GM12878 (cell line): ENCODE data around the gene NCAM2. TPM values are rescaled to one million over a fixed set of nuclear protein-coding genes. Genes with fewer than 3 reads are reported as not detected.

ENCODE experiments used
- ATAC-seq: fragments of 200-7000 bp; cut with Tn5 transposase; 3 replicates; pipeline ENCODE4 v1.9.1; 2020; ENCODE audit warnings: mild to moderate bottlenecking, moderate library complexity
- BruUV-seq: library from RNA; stranded (reverse); fragments of 400-500 nt; replicated peaks from 2 replicates; lab custom pipeline; 2021; lab: Mats Ljungman, UMichigan
- CTCF ChIA-PET: fragments of 300-600 bp; sonication (Branson Sonifier 250); formaldehyde crosslinking; extraction: SDS; loops from one replicate; lab custom pipeline; 2021; ENCODE audit warnings: inconsistent platforms; lab: Yijun Ruan, JAX
- POLR2A ChIA-PET: fragments of 350-600 bp; formaldehyde crosslinking; extraction: SDS; loops from one replicate; lab custom pipeline; 2021; ENCODE audit warnings: inconsistent platforms; lab: Charles Lee
- RAD21 ChIA-PET: fragments of 300-600 bp; sonication (Branson Sonifier 250); formaldehyde crosslinking; loops from one replicate; lab custom pipeline; 2023; ENCODE audit warnings: antibody characterized with exemption; ENCODE audit not compliant: unreplicated experiment; lab: Charles Lee
- SMC1A ChIA-PET: fragments of 300-600 bp; sonication (Branson Sonifier 250); formaldehyde crosslinking; loops from one replicate; lab custom pipeline; 2023; ENCODE audit not compliant: unreplicated experiment, uncharacterized antibody; lab: Charles Lee
- DNase-seq: peaks from one replicate; pipeline ENCODE4 v3.0.0-alpha.2; 2011; ENCODE audit warnings: low read depth, low spot score
- FAIRE-seq: peaks from 3 replicates; lab custom pipeline; 2011; peaks lifted over from hg19 to GRCh38; lab: Jason Lieb, UNC
- H2AFZ ChIP-seq: 2 replicates; pipeline ENCODE4 v1.6.0; 2011; ENCODE audit warnings: low read depth, low read length, control low read depth; ENCODE audit not compliant: control insufficient read depth
- H3K27ac ChIP-seq: 2 replicates; pipeline ENCODE4 v1.5.1; 2011; ENCODE audit warnings: control low read depth; ENCODE audit not compliant: control insufficient read depth, insufficient read depth
- H3K27me3 ChIP-seq, 2 experiments: replicated peaks in 1 of 2; 2 replicates each; pipeline versions ENCODE4 v1.6.0 to v1.6.1; 2011; ENCODE audit warnings: low read length in 1 of 2; ENCODE audit not compliant: control insufficient read depth in 2 of 2, insufficient read depth in 2 of 2
- H3K36me3 ChIP-seq, 2 experiments: 2 replicates each; pipeline ENCODE4 v1.5.1; 2011; ENCODE audit warnings: low read length in 1 of 2; ENCODE audit not compliant: control insufficient read depth in 2 of 2, insufficient read depth in 2 of 2
- H3K4me1 ChIP-seq: 2 replicates; pipeline ENCODE4 v1.6.1; 2011; ENCODE audit warnings: mild to moderate bottlenecking, low read length, moderate library complexity, mixed read lengths; ENCODE audit not compliant: control insufficient read depth, insufficient read depth
- H3K4me2 ChIP-seq: 2 replicates; pipeline ENCODE4 v1.6.0; 2011; ENCODE audit warnings: control low read depth; ENCODE audit not compliant: control insufficient read depth, insufficient read depth
- H3K4me3 ChIP-seq: fragments of 200-600 bp; sonication (generic); 2 replicates; pipeline ENCODE4 v1.5.1; 2016
- H3K79me2 ChIP-seq: 2 replicates; pipeline ENCODE4 v1.6.0; 2011; ENCODE audit warnings: low read length; ENCODE audit not compliant: control insufficient read depth, insufficient read depth
- H3K9ac ChIP-seq: 2 replicates; pipeline ENCODE4 v1.8.0; 2011; ENCODE audit warnings: low read length, control low read depth, mixed read lengths; ENCODE audit not compliant: control insufficient read depth, insufficient read depth
- H3K9me3 ChIP-seq: replicated peaks from 3 replicates; pipeline ENCODE4 v1.5.1; 2011; ENCODE audit warnings: mild to moderate bottlenecking, low read length; ENCODE audit not compliant: control insufficient read depth, insufficient read depth
- H4K20me1 ChIP-seq: 2 replicates; pipeline ENCODE4 v1.6.0; 2011; ENCODE audit not compliant: control insufficient read depth, insufficient read depth
- BACH1 ChIP-seq: fragments of 450-650 bp; IDR thresholded peaks from 2 replicates; pipeline ENCODE4 v1.6.1; 2017; ENCODE audit warnings: mild to moderate bottlenecking, borderline replicate concordance
- BCL11A ChIP-seq: IDR thresholded peaks from 2 replicates; pipeline ENCODE4 v1.6.1; 2011; ENCODE audit warnings: low read depth, low read length
- BRCA1 ChIP-seq: IDR thresholded peaks from 2 replicates; pipeline ENCODE4 v1.6.1; 2011; ENCODE audit warnings: low read depth, low read length, improper control_type of control experiment
- CBFB ChIP-seq: IDR thresholded peaks from 2 replicates; pipeline ENCODE4 v1.6.1; 2016; ENCODE audit warnings: antibody characterized with exemption, low read depth
- CEBPZ ChIP-seq: fragments of 150-350 bp; IDR thresholded peaks from 2 replicates; pipeline ENCODE4 v1.6.1; 2016; ENCODE audit warnings: low read depth, low read length
- TCF3 ChIP-seq: IDR thresholded peaks from 2 replicates; pipeline ENCODE4 v1.6.1; 2012; ENCODE audit warnings: low read depth, mild to moderate bottlenecking, low read length, borderline replicate concordance; ENCODE audit not compliant: insufficient read depth
- ZSCAN29 ChIP-seq: fragments of 450-650 bp; IDR thresholded peaks from 2 replicates; pipeline ENCODE4 v1.6.1; 2017; ENCODE audit warnings: mild to moderate bottlenecking, moderate library complexity
- WGBS: methylation state at CpG from one replicate; pipeline ENCODE4 v1.1.6; 2016; ENCODE audit warnings: low lambda C conversion rate; ENCODE audit not compliant: insufficient replicate concordance, insufficient coverage; ENCODE audit errors: missing lambda C conversion rate; 5-methylcytosine and 5-hydroxymethylcytosine counted together
- in situ Hi-C: fragments of 300-500 bp; cut with MboI; formaldehyde crosslinking; loops from 9 replicates; pipeline ENCODE4 v1.14.3; 2018; ENCODE audit warnings: mixed read lengths
- intact Hi-C: fragments of 100-400 bp; cut with micrococcal nuclease; formaldehyde crosslinking; loops from one replicate; pipeline ENCODE4 v1.14.2; 2022; ENCODE audit not compliant: unreplicated experiment
- polyA plus RNA-seq, 11 experiments: library from polyadenylated mRNA; depleted of rRNA in 4 of 11; unstranded in 6 of 11; stranded (reverse) in 5 of 11; fragments of >200 nt; fragmentation: Nextera tagmentation in 4 of 11; fragmentation: Illumina TruSeq in 1 of 11; extraction: Ambion mirVana in 4 of 11; extraction: Trizol in 1 of 11; gene quantifications; 1 replicate in 1 of 11; 2 replicates in 10 of 11; pipeline versions ENCODE4 v1.2.1 to v1.2.3, GENCODE V29; 2011 to 2016; ENCODE audit warnings: inconsistent platforms in 2 of 11, missing spikeins in 2 of 11, low read depth in 1 of 11
- total RNA-seq, 4 experiments: library from RNA; depleted of rRNA in 3 of 4; stranded (reverse); fragments of >200 nt in 3 of 4; fragmentation: Illumina TruSeq in 1 of 4; extraction: Trizol in 1 of 4; gene quantifications; 2 replicates each; pipeline versions ENCODE4 v1.2.1 to v1.2.3, GENCODE V29; 2013 to 2021
- TF ChIP-seq, protein P1 (sequence below): IDR thresholded peaks from 2 replicates; pipeline ENCODE4 v1.6.1; 2011; ENCODE audit warnings: mild to moderate bottlenecking, low read depth, low read length, moderate library complexity; ENCODE audit not compliant: insufficient replicate concordance
- TF ChIP-seq, protein P2 (sequence below): fragments of 450-650 bp; IDR thresholded peaks from 2 replicates; pipeline ENCODE4 v1.6.1; 2017; ENCODE audit warnings: mild to moderate bottlenecking, moderate library complexity

Gene NCAM2
- total and polyA plus RNA-seq, 10 of the 15 experiments (the other 5 are each of a cell fraction or from before 2014, with no cell fraction given), result 0.23 to 0.27 TPM; not detected in 8

DNA sequence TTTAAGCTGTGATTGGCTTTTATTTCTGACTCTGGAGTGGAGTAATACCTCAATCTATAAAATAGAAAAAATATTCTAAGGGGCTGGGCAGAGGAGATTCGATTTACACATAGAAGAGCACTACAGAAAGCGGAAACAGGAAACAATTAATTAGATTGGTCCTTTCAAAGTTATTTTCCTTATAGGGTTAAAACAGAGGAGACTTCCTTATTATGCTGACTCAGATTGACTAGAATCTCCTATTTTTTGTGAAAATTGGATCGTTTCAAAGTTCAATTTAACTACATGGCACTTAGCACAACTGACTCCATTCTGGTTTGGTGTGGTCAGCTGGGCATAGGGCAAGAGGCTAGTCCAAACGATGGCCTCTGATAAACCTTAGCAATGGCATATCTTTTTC lies 48.3 kb upstream of the NCAM2 start:
- Histone ChIP-seq H4K20me1 (no peaks in the 10 kb centered on the region), H2AFZ (no peak overlapping the region), H3K4me2 (no peak overlapping the region), H3K4me3 (no peak overlapping the region), H3K27me3 (no peaks in the 10 kb centered on the region), H3K9me3 (no peaks in the 10 kb centered on the region), H3K4me1 (no peaks in the 10 kb centered on the region), H3K27ac (no peak overlapping the region), H3K79me2 (no peaks in the 10 kb centered on the region), H3K9ac (no peak overlapping the region), H3K36me3 (no peaks in the 10 kb centered on the region)
- FAIRE-seq (no peak), DNase-seq (no peak), ATAC-seq (no peak)
- TF ChIP-seq BCL11A, result no peak
- no peak for TF ChIP-seq ZSCAN29
- ChIA-PET SMC1A (no interaction called here), POLR2A (no interaction called here), CTCF (no interaction called here), RAD21 (no interaction called here)
- WGBS, result 10% methylated on average over 4 of the region's 4 CpGs
- BruUV-seq, result no TSS peak
- in situ Hi-C loops, result no loop called here
- intact Hi-C loops, result no loop called here

GRCh38 chr21:20965816-20966215 lies 32.4 kb upstream of the NCAM2 start:
- no peaks in the 10 kb centered on the region for H4K20me1 ChIP-seq
- BruUV-seq, result no TSS peak
- no peak for DNase-seq
- CTCF ChIA-PET, result no interaction called here
- intact Hi-C loops, result no loop called here
- no peaks in the 10 kb centered on the region for H3K27me3 ChIP-seq
- POLR2A ChIA-PET, result no interaction called here
- 17% methylated on average over 1 of the region's 1 CpG for WGBS
- H3K4me1 ChIP-seq, result no peaks in the 10 kb centered on the region
- ATAC-seq, result no peak
- no peak overlapping the region for H3K9ac ChIP-seq
- FAIRE-seq, result no peak
- RAD21 ChIA-PET, result no interaction called here
- no peaks in the 10 kb centered on the region for H3K79me2 ChIP-seq
- no peak overlapping the region for H2AFZ ChIP-seq
- H3K4me2 ChIP-seq, result no peak overlapping the region
- no peaks in the 10 kb centered on the region for H3K9me3 ChIP-seq
- in situ Hi-C loops, result no loop called here
- no peaks in the 10 kb centered on the region for H3K36me3 ChIP-seq
- H3K4me3 ChIP-seq, result no peak overlapping the region
- no peak overlapping the region for H3K27ac ChIP-seq
- SMC1A ChIA-PET, result no interaction called here
- no peak for TF ChIP-seq BACH1
- TF ChIP-seq, protein P1, sequence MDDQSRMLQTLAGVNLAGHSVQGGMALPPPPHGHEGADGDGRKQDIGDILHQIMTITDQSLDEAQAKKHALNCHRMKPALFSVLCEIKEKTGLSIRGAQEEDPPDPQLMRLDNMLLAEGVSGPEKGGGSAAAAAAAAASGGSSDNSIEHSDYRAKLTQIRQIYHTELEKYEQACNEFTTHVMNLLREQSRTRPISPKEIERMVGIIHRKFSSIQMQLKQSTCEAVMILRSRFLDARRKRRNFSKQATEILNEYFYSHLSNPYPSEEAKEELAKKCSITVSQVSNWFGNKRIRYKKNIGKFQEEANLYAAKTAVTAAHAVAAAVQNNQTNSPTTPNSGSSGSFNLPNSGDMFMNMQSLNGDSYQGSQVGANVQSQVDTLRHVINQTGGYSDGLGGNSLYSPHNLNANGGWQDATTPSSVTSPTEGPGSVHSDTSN, result no peak
- TF ChIP-seq, protein P2, sequence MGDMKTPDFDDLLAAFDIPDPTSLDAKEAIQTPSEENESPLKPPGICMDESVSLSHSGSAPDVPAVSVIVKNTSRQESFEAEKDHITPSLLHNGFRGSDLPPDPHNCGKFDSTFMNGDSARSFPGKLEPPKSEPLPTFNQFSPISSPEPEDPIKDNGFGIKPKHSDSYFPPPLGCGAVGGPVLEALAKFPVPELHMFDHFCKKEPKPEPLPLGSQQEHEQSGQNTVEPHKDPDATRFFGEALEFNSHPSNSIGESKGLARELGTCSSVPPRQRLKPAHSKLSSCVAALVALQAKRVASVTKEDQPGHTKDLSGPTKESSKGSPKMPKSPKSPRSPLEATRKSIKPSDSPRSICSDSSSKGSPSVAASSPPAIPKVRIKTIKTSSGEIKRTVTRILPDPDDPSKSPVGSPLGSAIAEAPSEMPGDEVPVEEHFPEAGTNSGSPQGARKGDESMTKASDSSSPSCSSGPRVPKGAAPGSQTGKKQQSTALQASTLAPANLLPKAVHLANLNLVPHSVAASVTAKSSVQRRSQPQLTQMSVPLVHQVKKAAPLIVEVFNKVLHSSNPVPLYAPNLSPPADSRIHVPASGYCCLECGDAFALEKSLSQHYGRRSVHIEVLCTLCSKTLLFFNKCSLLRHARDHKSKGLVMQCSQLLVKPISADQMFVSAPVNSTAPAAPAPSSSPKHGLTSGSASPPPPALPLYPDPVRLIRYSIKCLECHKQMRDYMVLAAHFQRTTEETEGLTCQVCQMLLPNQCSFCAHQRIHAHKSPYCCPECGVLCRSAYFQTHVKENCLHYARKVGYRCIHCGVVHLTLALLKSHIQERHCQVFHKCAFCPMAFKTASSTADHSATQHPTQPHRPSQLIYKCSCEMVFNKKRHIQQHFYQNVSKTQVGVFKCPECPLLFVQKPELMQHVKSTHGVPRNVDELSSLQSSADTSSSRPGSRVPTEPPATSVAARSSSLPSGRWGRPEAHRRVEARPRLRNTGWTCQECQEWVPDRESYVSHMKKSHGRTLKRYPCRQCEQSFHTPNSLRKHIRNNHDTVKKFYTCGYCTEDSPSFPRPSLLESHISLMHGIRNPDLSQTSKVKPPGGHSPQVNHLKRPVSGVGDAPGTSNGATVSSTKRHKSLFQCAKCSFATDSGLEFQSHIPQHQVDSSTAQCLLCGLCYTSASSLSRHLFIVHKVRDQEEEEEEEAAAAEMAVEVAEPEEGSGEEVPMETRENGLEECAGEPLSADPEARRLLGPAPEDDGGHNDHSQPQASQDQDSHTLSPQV, result no peak
- TF ChIP-seq BRCA1, result no peak
- TF ChIP-seq CBFB, result no peak
- no peak for TF ChIP-seq CEBPZ
- no peak for TF ChIP-seq TCF3
